ENCODE results near the gene LIPJ. TPM values are rescaled to one million over a fixed set of nuclear protein-coding genes. Genes with fewer than 3 reads are reported as not detected.

The LIPJ gene, protein sequence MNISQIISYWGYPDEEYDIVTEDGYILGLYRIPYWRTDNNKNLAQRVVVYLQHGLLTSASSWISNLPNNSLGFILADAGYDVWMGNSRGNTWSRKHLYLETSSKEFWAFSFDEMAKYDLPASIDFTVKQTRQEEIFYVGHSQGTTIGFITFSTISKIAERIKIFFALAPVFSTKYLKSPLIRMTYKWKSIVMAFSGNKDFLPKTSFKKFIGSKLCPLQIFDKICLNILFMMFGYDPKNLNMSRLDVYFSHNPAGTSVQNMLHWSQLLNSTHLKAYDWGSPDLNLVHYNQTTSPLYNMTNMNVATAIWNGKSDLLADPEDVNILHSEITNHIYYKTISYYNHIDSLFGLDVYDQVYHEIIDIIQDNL
- 0.73 TPM in 1 of 2 replicates, not detected in the other for total RNA-seq

DNA sequence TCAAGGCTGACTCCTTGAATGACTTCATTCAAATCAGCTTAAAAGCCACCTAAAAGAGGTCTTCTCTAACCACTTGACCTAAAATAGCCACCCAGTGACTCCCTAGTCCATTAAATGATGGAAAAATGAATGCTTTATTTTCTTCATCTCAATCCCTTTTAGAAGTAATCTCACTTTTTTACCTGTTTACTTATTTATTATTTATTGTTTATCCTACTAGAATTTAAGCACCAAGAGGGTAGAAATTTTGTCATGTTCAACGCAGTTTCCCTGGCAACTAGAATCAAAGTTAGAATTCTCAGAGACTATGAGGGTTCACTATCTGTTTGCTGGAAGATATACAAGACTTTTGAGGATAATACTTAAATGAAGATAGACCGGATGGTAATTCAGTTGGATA lies at the start of gene LIPJ:
Gene LIPJ (plus strand): TSS at position 301 of the 400 bp plus-strand sequence. CDS start 3,926 bp downstream, outside the sequence.

DNA sequence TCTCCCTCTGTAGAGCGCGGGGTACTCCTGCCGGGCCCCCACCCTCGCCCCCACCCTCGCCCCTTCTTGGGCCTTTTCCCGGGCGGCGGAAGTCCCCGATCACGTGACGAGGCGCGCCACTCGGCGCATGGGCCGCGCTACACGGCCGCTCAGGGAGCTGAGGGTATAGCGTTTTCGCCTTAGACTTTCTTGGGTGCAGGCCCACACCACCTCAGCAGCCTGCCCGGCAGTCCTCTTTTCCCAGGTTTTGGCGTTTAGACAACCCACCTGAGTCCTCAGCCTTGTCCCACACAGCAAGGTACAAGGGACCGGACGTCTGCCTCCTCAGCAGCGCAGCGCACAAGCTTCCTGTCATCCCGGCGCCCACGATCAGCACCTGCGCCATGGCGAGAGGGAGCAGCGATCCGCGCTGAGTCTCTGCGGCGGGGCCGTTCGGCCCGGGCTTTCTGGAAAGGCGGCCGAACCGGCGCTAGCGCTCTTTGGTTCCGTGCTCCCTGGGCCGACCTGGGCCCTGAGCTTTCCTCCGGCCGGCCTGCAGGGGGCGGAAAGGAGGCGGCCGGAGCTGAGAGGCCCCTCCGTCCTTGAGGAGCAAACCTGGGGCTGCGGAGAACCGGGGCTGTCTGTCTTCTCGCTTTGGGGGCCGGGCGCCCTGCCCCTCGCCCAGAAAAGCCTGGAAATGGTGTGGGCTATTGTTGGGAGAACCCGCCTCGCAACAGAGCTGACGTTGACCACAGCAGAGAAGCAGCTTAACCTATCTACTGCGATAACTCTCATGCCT lies 3.6 kb upstream of the LIPJ start, which contains the start of gene RNLS:
Gene RNLS (minus strand): TSS at position 513 of the 778 bp plus-strand sequence.

Small RNA genes lying within 50 kb of the gene (small RNA-seq; reads per million reads assigned to genes)
- gene RF00019 = not detected

Other genes starting within 250 kb of the LIPJ start
- 10.8 and 14.0 TPM in 2 replicates for gene RNLS, start 3.4 kb upstream of the LIPJ start, total RNA-seq
- not detected in 2 replicates for gene LIPF, start 77.7 kb downstream of the LIPJ start, total RNA-seq
- not detected in 2 replicates for gene LIPK, start 119.5 kb downstream of the LIPJ start, total RNA-seq
- gene LIPN, start 173.3 kb downstream of the LIPJ start, total RNA-seq = not detected in 2 replicates
- not detected in 2 replicates for gene LIPM, start 216.0 kb downstream of the LIPJ start, total RNA-seq

All from subcutaneous preadipocyte (primary cell).